Measurements from ENCODE around the gene SNURF.
"Not testable (repeated sequence)": the region's sequence is repeated elsewhere in the genome, so short reads cannot be mapped to it uniquely, and the experiment has no call there.

The SNURF gene

DNA sequence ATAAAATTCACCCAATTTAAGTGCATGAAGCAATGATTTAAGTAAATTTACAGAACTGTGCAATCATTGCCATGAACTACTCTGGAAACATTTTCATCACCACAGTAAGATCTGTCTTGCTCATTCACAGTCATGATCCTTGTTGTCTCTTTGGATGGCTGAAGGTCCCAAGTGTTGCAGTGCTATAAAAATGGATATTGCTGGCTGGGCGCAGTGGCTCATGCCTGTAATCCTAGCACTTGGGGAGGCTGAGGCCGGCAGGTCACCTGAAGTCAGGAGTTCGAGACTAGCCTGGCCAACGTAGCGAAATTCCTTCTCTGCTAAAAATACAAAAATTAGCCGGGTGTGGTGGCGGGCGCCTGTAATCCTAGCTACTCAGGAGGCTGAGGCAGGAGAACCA, 17.0 kb downstream of the SNURF start:
- FAIRE-seq: no peak

DNA sequence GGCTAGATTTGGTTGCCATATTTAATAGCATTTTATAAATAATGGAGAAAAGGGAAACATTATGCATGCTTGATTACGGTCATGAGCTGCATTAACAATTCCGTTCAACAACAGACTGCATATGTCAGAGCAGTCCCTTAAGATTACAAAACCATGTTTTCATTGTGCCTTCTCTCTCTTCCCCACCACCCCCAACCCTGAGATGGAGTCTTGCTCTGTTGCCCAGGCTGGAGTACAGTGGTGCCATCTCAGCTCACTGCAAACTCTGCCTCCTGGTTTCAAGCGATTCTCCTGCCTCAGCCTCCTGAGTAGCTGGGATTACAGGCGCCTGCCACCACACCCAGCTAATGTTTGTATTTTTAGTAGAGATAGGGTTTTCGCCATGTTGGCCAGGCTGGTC, 17.9 kb downstream of the SNURF start:
- FAIRE-seq: not testable (repeated sequence)

DNA sequence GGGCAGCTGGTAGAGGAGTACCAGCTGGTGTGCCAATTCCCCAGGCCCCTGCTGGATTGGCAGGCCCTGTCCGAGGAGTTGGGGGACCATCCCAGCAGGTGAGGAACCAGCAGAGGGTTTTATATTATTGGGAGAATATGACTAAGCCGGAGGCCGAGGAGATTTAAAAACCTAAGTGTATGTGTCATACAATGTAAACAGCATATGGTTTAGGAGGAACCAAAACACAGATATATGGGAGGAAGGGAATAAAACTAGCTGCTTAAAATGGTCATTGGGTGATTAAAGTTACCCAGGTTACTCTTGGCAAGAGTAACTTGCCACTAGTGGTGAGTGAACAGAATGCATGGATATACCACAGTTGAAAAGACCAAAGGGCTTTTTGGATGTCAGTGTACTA, 22.1 kb downstream of the SNURF start:
- no peak for FAIRE-seq

DNA sequence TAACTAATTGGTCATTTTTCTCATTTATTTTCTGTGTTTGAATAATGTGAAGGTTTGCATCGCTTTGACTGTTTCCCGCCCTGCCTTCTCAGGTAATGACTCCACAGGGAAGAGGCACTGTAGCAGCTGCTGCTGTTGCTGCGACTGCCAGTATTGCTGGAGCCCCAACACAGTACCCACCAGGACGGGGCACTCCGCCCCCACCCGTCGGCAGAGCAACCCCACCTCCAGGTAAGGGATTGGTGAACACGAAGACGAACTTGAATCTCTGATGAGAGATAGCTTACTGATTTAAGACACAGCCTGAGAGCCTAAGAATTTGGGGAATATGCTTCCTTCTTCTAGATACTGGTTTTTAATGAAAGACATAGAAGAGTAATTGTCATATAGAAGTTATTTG, 22.9 kb downstream of the SNURF start:
- no peak for FAIRE-seq

DNA sequence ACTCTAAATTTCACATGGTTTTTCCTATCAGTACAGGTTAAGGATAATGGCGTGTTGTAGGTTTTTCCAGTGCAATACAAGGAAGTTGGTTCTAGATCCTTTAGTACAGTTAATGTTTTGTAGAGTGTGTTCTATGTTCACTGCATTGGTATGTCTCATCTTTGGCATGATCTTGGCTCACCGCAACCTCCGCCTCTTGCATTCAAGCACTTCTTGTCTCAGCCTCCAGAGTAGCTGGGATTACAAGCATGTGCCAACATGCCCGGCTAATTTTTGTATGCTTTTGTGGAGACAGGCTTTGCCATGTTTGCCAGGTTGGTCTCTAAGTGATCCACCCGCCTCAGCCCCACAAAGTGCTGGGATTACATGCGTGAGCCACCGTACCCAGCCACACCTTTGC, 30.4 kb downstream of the SNURF start:
- FAIRE-seq: no peak

DNA sequence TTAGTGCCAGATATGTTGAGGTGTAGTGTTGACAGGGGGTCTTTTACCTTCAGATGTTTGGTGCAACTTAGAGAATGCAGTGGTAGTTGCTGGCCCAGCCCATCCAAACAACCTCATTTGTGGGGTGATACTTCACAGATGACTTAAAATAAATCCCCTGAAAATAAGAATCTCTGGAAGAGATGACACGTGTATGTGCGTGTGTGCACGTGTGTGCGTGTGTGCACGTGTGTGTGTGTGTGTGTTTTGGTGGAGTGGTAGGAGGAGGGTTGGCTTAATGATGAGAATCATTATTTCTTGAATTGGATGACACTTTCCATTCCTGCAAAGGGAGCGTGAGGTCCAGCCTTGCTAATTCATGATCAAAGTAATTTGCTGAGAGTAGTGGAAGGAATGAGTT, 31.9 kb downstream of the SNURF start:
- FAIRE-seq: no peak

Data from endometrium (tissue), 2 donors.